ENCODE measurements around the gene FARP2. TPM values are rescaled to one million over a fixed set of nuclear protein-coding genes. Genes with fewer than 3 reads are reported as not detected.

The FARP2 gene
- total and polyA plus RNA-seq, 11 donors, result 7.9 to 31.8 (median 20.1) TPM

DNA sequence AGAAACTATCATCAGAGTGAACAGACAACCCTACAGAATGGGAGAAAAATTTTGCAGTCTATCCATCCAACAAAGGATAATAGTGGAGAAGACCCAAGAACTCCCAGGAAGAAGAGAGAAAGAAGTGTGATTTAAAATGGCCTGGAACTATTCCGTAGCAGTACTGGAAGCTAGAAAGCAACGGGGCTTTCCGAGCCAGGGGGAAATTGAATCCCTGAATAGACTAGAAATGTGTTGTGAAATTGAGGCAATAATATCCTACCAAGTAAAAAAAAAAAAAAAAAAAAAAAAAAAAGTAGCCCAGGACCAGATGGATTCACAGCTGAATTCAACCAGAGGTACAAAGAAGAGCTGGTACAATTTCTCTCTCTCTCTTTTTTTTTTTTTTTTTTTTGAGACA is 69.3 kb downstream of the FARP2 start:
- H3K4me1 ChIP-seq, result no peaks in the 10 kb centered on the region
- H3K27me3 ChIP-seq, result no peaks in the 10 kb centered on the region
- WGBS, 4 donors, result 92 to 97% (median 94%) methylated on average over 3 of the region's 3 CpGs
- DNase-seq, result no peak
- H3K4me3 ChIP-seq, result no peak overlapping the region
- H3K36me3 ChIP-seq, result peaks cover 2 to 52% (median 40%) of the 10 kb centered on the region in 9 donors
- no peak overlapping the region for H3K27ac ChIP-seq
- TF ChIP-seq, protein P1, sequence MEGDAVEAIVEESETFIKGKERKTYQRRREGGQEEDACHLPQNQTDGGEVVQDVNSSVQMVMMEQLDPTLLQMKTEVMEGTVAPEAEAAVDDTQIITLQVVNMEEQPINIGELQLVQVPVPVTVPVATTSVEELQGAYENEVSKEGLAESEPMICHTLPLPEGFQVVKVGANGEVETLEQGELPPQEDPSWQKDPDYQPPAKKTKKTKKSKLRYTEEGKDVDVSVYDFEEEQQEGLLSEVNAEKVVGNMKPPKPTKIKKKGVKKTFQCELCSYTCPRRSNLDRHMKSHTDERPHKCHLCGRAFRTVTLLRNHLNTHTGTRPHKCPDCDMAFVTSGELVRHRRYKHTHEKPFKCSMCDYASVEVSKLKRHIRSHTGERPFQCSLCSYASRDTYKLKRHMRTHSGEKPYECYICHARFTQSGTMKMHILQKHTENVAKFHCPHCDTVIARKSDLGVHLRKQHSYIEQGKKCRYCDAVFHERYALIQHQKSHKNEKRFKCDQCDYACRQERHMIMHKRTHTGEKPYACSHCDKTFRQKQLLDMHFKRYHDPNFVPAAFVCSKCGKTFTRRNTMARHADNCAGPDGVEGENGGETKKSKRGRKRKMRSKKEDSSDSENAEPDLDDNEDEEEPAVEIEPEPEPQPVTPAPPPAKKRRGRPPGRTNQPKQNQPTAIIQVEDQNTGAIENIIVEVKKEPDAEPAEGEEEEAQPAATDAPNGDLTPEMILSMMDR (IDR thresholded peaks at IDR 0.05), result no peak
- no peak for TF ChIP-seq POLR2A (IDR thresholded peaks at IDR 0.05)
- intact Hi-C loops (cut with DNase I), result no loop called here
- peaks cover 0 to 30% (median 11%) of the 10 kb centered on the region in 12 donors for H3K9me3 ChIP-seq
- no peak for ATAC-seq

DNA sequence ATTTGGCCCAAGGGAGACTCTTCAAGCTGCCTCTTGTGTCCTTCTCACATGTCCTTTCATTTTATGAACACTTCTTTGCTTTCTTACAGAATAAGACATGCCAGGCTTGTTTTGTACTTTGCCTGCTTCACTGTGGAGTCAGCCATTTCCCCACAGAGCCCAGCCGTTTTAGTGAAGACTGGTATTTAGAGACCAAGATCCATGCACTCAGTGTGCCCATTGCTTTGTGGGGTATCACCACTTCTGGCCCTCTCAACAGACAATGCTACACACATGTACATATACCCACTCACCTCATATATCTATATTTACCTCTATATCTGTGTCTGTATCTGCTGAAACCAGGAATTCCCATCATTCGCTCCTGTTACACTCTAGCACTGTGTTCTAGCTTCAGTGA is 74.1 kb downstream of the FARP2 start:
- no peak for TF ChIP-seq POLR2A (IDR thresholded peaks at IDR 0.05)
- TF ChIP-seq, protein P1 (IDR thresholded peaks at IDR 0.05), result no peak
- Histone ChIP-seq H3K27ac (no peak overlapping the region), H3K36me3 (peaks cover 3 to 79% (median 57%) of the 10 kb centered on the region in 9 donors), H3K4me1 (no peaks in the 10 kb centered on the region), H3K9me3 (peaks cover 0 to 10% (median 0%) of the 10 kb centered on the region in 12 donors), H3K27me3 (no peaks in the 10 kb centered on the region), H3K4me3 (no peak overlapping the region)
- intact Hi-C loops (cut with DNase I), result no loop called here
- no peak for ATAC-seq
- 89 to 95% (median 91%) methylated on average over 2 of the region's 2 CpGs for WGBS, 4 donors
- no peak for DNase-seq

DNA sequence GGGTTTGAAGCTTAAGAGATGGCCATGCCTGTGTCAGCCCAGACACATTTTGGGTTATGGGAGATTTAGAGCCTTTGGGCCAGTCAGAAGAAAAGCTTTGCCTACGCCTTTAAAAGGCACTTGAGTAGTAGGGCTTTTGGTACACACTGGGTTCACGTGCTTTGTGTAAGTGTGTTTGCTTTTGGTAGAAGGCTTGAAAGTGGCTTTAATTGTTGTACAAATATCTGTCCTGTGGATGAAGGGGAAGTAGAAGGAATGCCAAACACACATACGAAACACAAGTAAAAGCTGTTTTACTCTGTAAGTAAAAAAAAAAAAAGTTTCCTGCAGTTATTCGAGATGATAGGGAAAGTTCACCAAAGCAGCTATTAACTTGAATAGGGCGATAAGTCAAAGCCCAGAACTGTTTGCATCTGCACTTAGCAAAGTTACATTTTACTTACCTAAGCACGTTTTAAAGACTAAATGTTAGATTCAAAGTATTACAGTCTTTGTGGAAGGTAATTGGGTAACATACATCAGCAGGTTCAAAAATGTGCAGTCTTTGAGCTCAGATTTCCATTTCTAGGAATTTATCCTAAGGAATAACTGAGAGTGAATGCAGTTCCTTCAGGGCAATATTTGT is 76.9 kb downstream of the FARP2 start:
- TF ChIP-seq, protein P1 (IDR thresholded peaks at IDR 0.05), result no peak
- no peak for TF ChIP-seq POLR2A (IDR thresholded peaks at IDR 0.05)
- ATAC-seq, result no peak
- intact Hi-C loops (cut with DNase I), result no loop called here
- 93 to 96% (median 95%) methylated on average over 6 of the region's 6 CpGs for WGBS, 4 donors
- no peak for DNase-seq
- Histone ChIP-seq H3K4me1 (no peaks in the 10 kb centered on the region), H3K36me3 (peaks cover 3 to 96% (median 81%) of the 10 kb centered on the region in 9 donors), H3K27ac (no peak overlapping the region), H3K4me3 (no peak overlapping the region), H3K9me3 (peaks cover 0 to 10% (median 0%) of the 10 kb centered on the region in 12 donors), H3K27me3 (no peaks in the 10 kb centered on the region)

DNA sequence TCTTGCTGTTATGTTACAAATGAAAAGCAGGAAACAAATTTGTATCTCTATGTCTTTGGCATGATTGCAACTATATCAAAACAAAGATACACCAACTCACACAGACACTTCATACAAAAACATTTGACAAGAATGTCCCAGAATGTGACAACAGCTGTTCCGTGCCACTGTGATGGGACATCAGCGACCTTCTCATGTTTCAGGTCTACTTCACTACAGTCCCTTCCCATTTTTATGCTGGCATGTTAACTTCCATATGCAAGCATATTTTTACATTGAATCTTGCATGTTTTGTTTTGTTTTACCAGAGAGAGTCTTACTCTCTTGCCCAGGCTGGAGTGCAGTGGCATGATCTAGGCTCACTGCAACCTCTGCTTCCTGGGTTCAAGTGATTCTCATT is 81.1 kb downstream of the FARP2 start:
- intact Hi-C loops (cut with DNase I), result no loop called here
- Histone ChIP-seq H3K4me3 (no peak overlapping the region), H3K9me3 (no peaks in the 10 kb centered on the region), H3K27ac (no peak overlapping the region), H3K36me3 (peaks cover 0 to 97% (median 88%) of the 10 kb centered on the region in 9 donors), H3K4me1 (no peaks in the 10 kb centered on the region), H3K27me3 (peaks cover 0 to 7% (median 0%) of the 10 kb centered on the region in 9 donors)
- no peak for DNase-seq
- WGBS, 4 donors, result 93 to 98% (median 95%) methylated on average over 2 of the region's 2 CpGs
- TF ChIP-seq, protein P1 (IDR thresholded peaks at IDR 0.05), result no peak
- TF ChIP-seq POLR2A (IDR thresholded peaks at IDR 0.05), result no peak
- ATAC-seq, result no peak

Data from heart left ventricle (tissue), 16 donors.